Small intestine (tissue), 7 donors: Measurements from ENCODE around the gene ACAP1. TPM values are rescaled to one million over a fixed set of nuclear protein-coding genes. Genes with fewer than 3 reads are reported as not detected.

Experiments used
- DNase-seq, 2 donors: peaks; one replicate each; pipeline versions ENCODE4 v3.0.0 to v3.0.0-alpha.2; 2013
- FAIRE-seq: peaks from 2 replicates; lab custom pipeline; 2012; peaks lifted over from hg19 to GRCh38; lab: Jason Lieb, UNC
- H3K27ac ChIP-seq, 3 donors: one replicate each; pipeline ENCODE4 v1.5.1; 2013; ENCODE audit warnings: low read length in 2 of 3, mild to moderate bottlenecking in 2 of 3, control low read depth in 1 of 3, inconsistent platforms in 1 of 3, low read depth in 1 of 3, moderate library complexity in 1 of 3
- H3K27me3 ChIP-seq, 3 donors: one replicate each; pipeline ENCODE4 v1.6.1; 2013; ENCODE audit warnings: low read length in 3 of 3, inconsistent platforms in 1 of 3; ENCODE audit not compliant: control insufficient read depth in 3 of 3, insufficient read depth in 3 of 3
- H3K36me3 ChIP-seq, 3 donors: one replicate each; pipeline ENCODE4 v1.6.1; 2013; ENCODE audit warnings: low read length in 3 of 3, inconsistent platforms in 1 of 3, low read depth in 1 of 3, mild to moderate bottlenecking in 1 of 3, moderate library complexity in 1 of 3; ENCODE audit not compliant: control insufficient read depth in 3 of 3, insufficient read depth in 2 of 3
- H3K4me1 ChIP-seq, 3 donors: one replicate each; pipeline ENCODE4 v1.6.1; 2013; ENCODE audit warnings: low read length in 2 of 3, inconsistent platforms in 1 of 3, low read depth in 1 of 3, mild to moderate bottlenecking in 1 of 3, moderate library complexity in 1 of 3; ENCODE audit not compliant: control insufficient read depth in 3 of 3, insufficient read depth in 2 of 3
- H3K4me3 ChIP-seq, 3 donors: one replicate each; pipeline ENCODE4 v1.5.1; 2013; ENCODE audit warnings: low read length in 3 of 3, control low read depth in 1 of 3, inconsistent platforms in 1 of 3, low read depth in 1 of 3, mild to moderate bottlenecking in 1 of 3, moderate library complexity in 1 of 3
- H3K9me3 ChIP-seq, 2 donors: one replicate each; pipeline ENCODE4 v1.6.1; 2013; ENCODE audit warnings: low read depth in 1 of 2, low read length in 1 of 2; ENCODE audit not compliant: control insufficient read depth in 2 of 2, insufficient read depth in 1 of 2
- WGBS, 3 donors: extraction: QIAGEN DNeasy Blood & Tissue Kit; methylation state at CpG; one replicate each; pipeline ENCODE4 v1.1.7; 2013; 5-methylcytosine and 5-hydroxymethylcytosine counted together
- polyA plus RNA-seq, 4 donors: library from polyadenylated mRNA; stranded (reverse) in 3 of 4; unstranded in 1 of 4; fragments of 200-250 nt in 3 of 4; fragments of 120-200 nt in 1 of 4; gene quantifications; one replicate each; pipeline versions ENCODE4 v1.2.1 to v1.2.3, GENCODE V29; 2013
- donor health status: healthy with polysubstance abuse.
- donor health status: control.
- donor health status: control.
- donor health status: Bipolar disorder and iron deficiency.
- donor health status: healthy.

The ACAP1 gene
- polyA plus RNA-seq, 4 donors = 3.8 to 43.5 (median 8.5) TPM

GRCh38 chr17:7379134-7379533 is 42.8 kb downstream of the ACAP1 start:
- DNase-seq (no peak), FAIRE-seq (no peak)
- WGBS, 3 donors = 91 to 98% (median 95%) methylated on average over 3 of the region's 3 CpGs
- no peak overlapping the region for H3K27ac ChIP-seq
- H3K36me3 ChIP-seq = peaks cover 0 to 9% (median 0%) of the 10 kb centered on the region in 3 donors
- peaks cover 0 to 20% (median 0%) of the 10 kb centered on the region in 3 donors for H3K4me1 ChIP-seq
- H3K27me3 ChIP-seq = peaks cover 0 to 21% (median 2%) of the 10 kb centered on the region in 3 donors
- peaks cover 0 to 2% of the 10 kb centered on the region in 2 donors for H3K9me3 ChIP-seq
- no peak overlapping the region for H3K4me3 ChIP-seq

- FAIRE-seq = no peak
These were observed 44.0 kb downstream of the ACAP1 start for GRCh38 chr17:7380321-7380720.

DNA sequence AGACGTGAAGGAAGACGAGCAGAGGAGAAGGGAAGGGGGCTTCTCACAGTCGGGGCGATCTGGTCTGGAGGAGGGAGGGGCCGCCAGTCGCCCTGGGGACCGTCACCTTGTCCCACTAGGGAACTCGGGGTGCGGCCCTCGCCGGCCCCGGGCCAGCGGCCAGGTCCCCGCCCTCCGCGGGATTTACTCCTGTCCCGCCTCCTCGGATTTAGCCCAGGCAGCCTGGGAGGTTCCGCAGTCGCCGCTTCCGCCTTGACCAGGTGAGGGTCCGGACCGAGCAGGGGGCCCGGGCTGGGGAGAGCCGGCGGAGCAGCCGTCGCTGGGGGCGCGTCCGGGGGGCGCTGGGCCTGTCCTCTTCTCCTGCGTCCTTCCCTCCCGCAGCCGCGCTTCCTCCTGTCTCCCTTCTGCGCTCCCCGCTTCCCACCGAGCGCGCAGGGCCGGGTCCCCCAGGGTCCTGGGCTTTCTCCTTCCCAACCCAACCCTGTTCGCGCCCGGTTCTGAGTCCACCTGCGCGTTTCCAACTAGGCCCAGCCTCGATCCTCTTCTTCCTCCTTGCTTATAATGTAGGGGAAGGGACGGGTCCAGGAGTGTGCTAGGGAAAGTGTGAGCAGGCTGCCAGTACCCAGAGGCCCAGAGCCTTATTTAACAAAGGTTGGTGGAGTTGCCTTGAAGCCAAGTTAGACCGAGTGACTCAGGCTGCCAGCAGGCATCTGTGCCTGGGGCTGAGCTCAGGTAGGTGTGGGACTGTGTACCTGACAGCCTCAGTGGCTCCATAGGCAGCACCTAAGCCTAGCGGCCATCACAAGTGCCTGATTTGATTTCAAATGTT is 44.7 kb downstream of the ACAP1 start, which contains the start of gene TNK1:
TSS of gene TNK1 (plus strand) at position 235 of the 829 bp plus-strand sequence. CDS start 1,838 bp downstream, outside the sequence.
- DNase-seq (peak; percentile 78 to 85), FAIRE-seq (no peak)

More at GRCh38 chr17:7380321-7380720, 44.0 kb downstream of the ACAP1 start:
- Histone ChIP-seq H3K27ac (peak overlapping the region in 1 of 3 donors; percentile 21), H3K9me3 (peaks cover 0 to 2% of the 10 kb centered on the region in 2 donors), H3K4me1 (peaks cover 0 to 22% (median 0%) of the 10 kb centered on the region in 3 donors), H3K4me3 (peak overlapping the region in 2 of 3 donors; percentile 56 to 83), H3K27me3 (peaks cover 0 to 21% (median 2%) of the 10 kb centered on the region in 3 donors), H3K36me3 (peaks cover 0 to 13% (median 0%) of the 10 kb centered on the region in 3 donors)
- WGBS, 3 donors = 21 to 35% (median 34%) methylated on average over 7 of the region's 7 CpGs
- peak in 1 of 2 donors; percentile 49 for DNase-seq

DNA sequence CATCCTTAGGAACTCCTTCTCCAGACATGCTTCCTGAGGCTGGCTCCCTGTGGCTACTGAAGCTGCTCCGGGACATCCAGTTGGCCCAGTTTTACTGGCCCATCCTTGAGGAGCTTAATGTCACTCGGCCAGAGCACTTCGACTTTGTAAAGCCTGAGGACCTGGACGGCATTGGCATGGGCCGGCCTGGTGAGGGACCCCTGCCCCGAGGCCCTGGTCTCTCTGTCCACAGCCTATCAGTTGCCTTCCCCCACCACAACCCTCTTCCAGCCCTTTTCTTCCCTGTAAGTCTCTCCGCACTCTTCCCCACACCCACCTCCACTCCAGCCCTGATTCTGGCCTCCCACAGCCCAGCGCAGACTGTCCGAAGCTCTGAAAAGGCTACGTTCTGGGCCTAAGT is 46.6 kb downstream of the ACAP1 start:
- WGBS, 3 donors = 90 to 97% (median 94%) methylated on average over 10 of the region's 10 CpGs
- Histone ChIP-seq H3K27me3 (peaks cover 0 to 21% (median 2%) of the 10 kb centered on the region in 3 donors), H3K36me3 (peaks cover 0 to 34% (median 4%) of the 10 kb centered on the region in 3 donors), H3K27ac (no peak overlapping the region), H3K9me3 (peaks cover 0 to 2% of the 10 kb centered on the region in 2 donors), H3K4me1 (peaks cover 0 to 22% (median 0%) of the 10 kb centered on the region in 3 donors), H3K4me3 (no peak overlapping the region)
- no peak for DNase-seq
- FAIRE-seq = no peak

More for the DNA sequence above, 44.7 kb downstream of the ACAP1 start, which contains the start of gene TNK1:
- peaks cover 0 to 21% (median 2%) of the 10 kb centered on the region in 3 donors for H3K27me3 ChIP-seq
- H3K9me3 ChIP-seq = peaks cover 0 to 2% of the 10 kb centered on the region in 2 donors
- peak within 1 kb of the TSS; percentile 24 to 83 (median 56) for H3K4me3 ChIP-seq
- peak within 1 kb of the TSS; percentile 36 to 69 (median 40) for H3K27ac ChIP-seq
- peaks cover 0 to 22% (median 0%) of the 10 kb centered on the region in 3 donors for H3K4me1 ChIP-seq
- H3K36me3 ChIP-seq = peaks cover 0 to 16% (median 0%) of the 10 kb centered on the region in 3 donors
- whole genome bisulfite sequencing, 3 donors = 3 to 7% (median 4%) methylated on average over 31 to 52 of the region's 52 CpGs

- Histone ChIP-seq H3K27me3 (peaks cover 0 to 21% (median 2%) of the 10 kb centered on the region in 3 donors), H3K36me3 (peaks cover 0 to 39% (median 5%) of the 10 kb centered on the region in 3 donors), H3K4me3 (peak overlapping the region in 2 of 3 donors; percentile 16 to 34), H3K9me3 (peaks cover 0 to 2% of the 10 kb centered on the region in 2 donors), H3K4me1 (peaks cover 0 to 22% (median 0%) of the 10 kb centered on the region in 3 donors), H3K27ac (no peak overlapping the region)
- FAIRE-seq (no peak), DNase-seq (no peak)
- WGBS, 3 donors = 84 to 90% (median 90%) methylated on average over 10 to 11 of the region's 11 CpGs
These were observed 47.0 kb downstream of the ACAP1 start for GRCh38 chr17:7383371-7383741.

- H3K36me3 ChIP-seq = peaks cover 0 to 44% (median 7%) of the 10 kb centered on the region in 3 donors
- DNase-seq (peak; percentile 31 to 79), FAIRE-seq (no peak)
- peak overlapping the region in 1 of 3 donors; percentile 22 for H3K27ac ChIP-seq
- peak overlapping the region in 2 of 3 donors; percentile 16 to 34 for H3K4me3 ChIP-seq
- WGBS, 3 donors = 27 to 87% (median 60%) methylated on average over 57 to 65 of the region's 65 CpGs
- peaks cover 0 to 21% (median 2%) of the 10 kb centered on the region in 3 donors for H3K27me3 ChIP-seq
- peaks cover 0 to 22% (median 0%) of the 10 kb centered on the region in 3 donors for H3K4me1 ChIP-seq
- H3K9me3 ChIP-seq = peaks cover 0 to 2% of the 10 kb centered on the region in 2 donors
These were observed 47.6 kb downstream of the ACAP1 start for GRCh38 chr17:7383742-7384488.

- WGBS, 3 donors = 57 to 93% (median 72%) methylated on average over 22 to 23 of the region's 23 CpGs
- Histone ChIP-seq H3K9me3 (peaks cover 0 to 2% of the 10 kb centered on the region in 2 donors), H3K27ac (peak overlapping the region in 1 of 3 donors; percentile 22), H3K27me3 (peaks cover 0 to 21% (median under 1%) of the 10 kb centered on the region in 3 donors), H3K4me3 (peak overlapping the region in 2 of 3 donors; percentile 16 to 34), H3K4me1 (peaks cover 0 to 22% (median 0%) of the 10 kb centered on the region in 3 donors), H3K36me3 (peaks cover 0 to 51% (median 10%) of the 10 kb centered on the region in 3 donors)
- DNase-seq (no peak), FAIRE-seq (no peak)
These were observed 48.3 kb downstream of the ACAP1 start for GRCh38 chr17:7384489-7385081.
